Measurements from ENCODE around the gene FANCE.

The FANCE gene

GRCh38 chr6:35452183-35453090 is at the start of gene FANCE:
Gene FANCE (plus strand): TSS chr6:35452338. CDS start chr6:35452546, 208 bp downstream.
- DNase-seq (ENCODE audit: low read depth), result peak; percentile 93

- DNase-seq (ENCODE audit: low read depth), result no peak
Observed at GRCh38 chr6:35402856-35403191, 49.3 kb upstream of the FANCE start.

- no peak for DNase-seq (ENCODE audit: low read depth)
Observed at GRCh38 chr6:35403544-35404442, 48.3 kb upstream of the FANCE start.

- DNase-seq (ENCODE audit: low read depth), result no peak
Observed at GRCh38 chr6:35406711-35407485, 45.2 kb upstream of the FANCE start.

GRCh38 chr6:35409245-35409644 is 42.9 kb upstream of the FANCE start:
- no peak for DNase-seq (ENCODE audit: low read depth)

GRCh38 chr6:35410131-35410530 is 42.0 kb upstream of the FANCE start:
- no peak for DNase-seq (ENCODE audit: low read depth)

- peak; percentile 4 for DNase-seq (ENCODE audit: low read depth)
Observed at GRCh38 chr6:35411066-35411465, 41.1 kb upstream of the FANCE start.

GRCh38 chr6:35412102-35412501 is 40.0 kb upstream of the FANCE start:
- DNase-seq (ENCODE audit: low read depth), result no peak

GRCh38 chr6:35413911-35414310 is 38.2 kb upstream of the FANCE start:
- no peak for DNase-seq (ENCODE audit: low read depth)

- DNase-seq (ENCODE audit: low read depth), result no peak
Observed at GRCh38 chr6:35415065-35415891, 36.9 kb upstream of the FANCE start.

GRCh38 chr6:35417979-35418661 is 34.0 kb upstream of the FANCE start:
- no peak for DNase-seq (ENCODE audit: low read depth)

GRCh38 chr6:35419417-35419816 is 32.7 kb upstream of the FANCE start:
- no peak for DNase-seq (ENCODE audit: low read depth)

GRCh38 chr6:35419961-35420360 is 32.2 kb upstream of the FANCE start:
- DNase-seq (ENCODE audit: low read depth), result no peak

GRCh38 chr6:35425284-35425683 is 26.9 kb upstream of the FANCE start:
- no peak for DNase-seq (ENCODE audit: low read depth)

- DNase-seq (ENCODE audit: low read depth), result no peak
Observed at GRCh38 chr6:35426074-35426473, 26.1 kb upstream of the FANCE start.

GRCh38 chr6:35427435-35427834 is 24.7 kb upstream of the FANCE start:
- no peak for DNase-seq (ENCODE audit: low read depth)

GRCh38 chr6:35427851-35428321 is 24.3 kb upstream of the FANCE start:
- no peak for DNase-seq (ENCODE audit: low read depth)

GRCh38 chr6:35428421-35429149 is 23.6 kb upstream of the FANCE start:
- no peak for DNase-seq (ENCODE audit: low read depth)

- no peak for DNase-seq (ENCODE audit: low read depth)
Observed at GRCh38 chr6:35429463-35429862, 22.7 kb upstream of the FANCE start.

GRCh38 chr6:35432291-35432690 is 19.8 kb upstream of the FANCE start:
- no peak for DNase-seq (ENCODE audit: low read depth)
